CD4-positive, alpha-beta memory T cell (primary cell): Measurements from ENCODE around the gene EEF2K. TPM values are rescaled to one million over a fixed set of nuclear protein-coding genes. Genes with fewer than 3 reads are reported as not detected.
A peak's percentile ranks its signal among the peaks of the same experiment; 100 is the strongest.

Experiments used
- CTCF ChIA-PET: fragments of 350-600 bp; sonication (Branson Sonifier 250); formaldehyde crosslinking; loops from one replicate; lab custom pipeline; 2021; ENCODE audit warnings: inconsistent platforms; ENCODE audit not compliant: partially characterized antibody; lab: Charles Lee
- POLR2A ChIA-PET: fragments of 350-600 bp; sonication (Branson Sonifier 250); formaldehyde crosslinking; loops from one replicate; lab custom pipeline; 2021; ENCODE audit not compliant: partially characterized antibody; lab: Charles Lee
- DNase-seq, 5 donors: peaks; one replicate each; pipeline versions ENCODE4 v3.0.0 to v3.0.0-alpha.2; 2020 to 2022; ENCODE audit warnings: mixed read lengths in 1 of 5
- H3K27ac ChIP-seq: one replicate; pipeline ENCODE4 v1.7.0; 2013; ENCODE audit warnings: low read depth, low read length
- H3K27me3 ChIP-seq: 2 replicates; pipeline ENCODE4 v1.7.0; 2013; ENCODE audit warnings: mild to moderate bottlenecking, low read length, moderate library complexity; ENCODE audit not compliant: insufficient read depth
- H3K36me3 ChIP-seq: 2 replicates; pipeline ENCODE4 v1.7.0; 2013; ENCODE audit warnings: mild to moderate bottlenecking, low read length, moderate library complexity; ENCODE audit not compliant: insufficient read depth
- H3K4me1 ChIP-seq: 2 replicates; pipeline ENCODE4 v1.7.0; 2013; ENCODE audit warnings: mild to moderate bottlenecking, low read length, moderate library complexity; ENCODE audit not compliant: insufficient read depth
- H3K4me3 ChIP-seq, 2 donors: one replicate each; pipeline ENCODE4 v1.7.0; 2013; ENCODE audit warnings: low read length in 2 of 2, mild to moderate bottlenecking in 1 of 2
- H3K9me3 ChIP-seq, 2 donors: one replicate each; pipeline ENCODE4 v1.7.0; 2013; ENCODE audit warnings: low read length in 2 of 2, control low read depth in 1 of 2; ENCODE audit not compliant: control insufficient read depth in 1 of 2
- H3K27ac Mint-ChIP-seq, 7 donors: one replicate each; pipeline ENCODE4 v1.8.0; 2020 to 2021; ENCODE audit warnings: mixed read lengths in 7 of 7, mild to moderate bottlenecking in 6 of 7, inconsistent platforms in 3 of 7, moderate library complexity in 3 of 7
- H3K27me3 Mint-ChIP-seq, 2 donors: one replicate each; pipeline ENCODE4 v1.8.0; 2020 to 2021; ENCODE audit warnings: mixed read lengths in 2 of 2
- H3K36me3 Mint-ChIP-seq, 2 donors: one replicate each; pipeline ENCODE4 v1.8.0; 2020 to 2021; ENCODE audit warnings: mixed read lengths in 2 of 2, inconsistent platforms in 1 of 2, mild to moderate bottlenecking in 1 of 2
- H3K4me1 Mint-ChIP-seq, 4 donors: one replicate each; pipeline ENCODE4 v1.8.0; 2020 to 2021; ENCODE audit warnings: mixed read lengths in 4 of 4, mild to moderate bottlenecking in 1 of 4
- H3K4me3 Mint-ChIP-seq, 8 donors: one replicate each; pipeline ENCODE4 v1.8.0; 2020 to 2021; ENCODE audit warnings: mixed read lengths in 8 of 8, mild to moderate bottlenecking in 7 of 8, moderate library complexity in 6 of 8, inconsistent platforms in 3 of 8
- H3K9me3 Mint-ChIP-seq, 8 donors: one replicate each; pipeline ENCODE4 v1.8.0; 2020 to 2021; ENCODE audit warnings: mixed read lengths in 8 of 8, mild to moderate bottlenecking in 5 of 8, inconsistent platforms in 3 of 8, moderate library complexity in 1 of 8
- intact Hi-C: fragments of 100-400 bp; cut with micrococcal nuclease; formaldehyde crosslinking; loops from one replicate; pipeline ENCODE4 v1.15.1; 2023
- polyA plus RNA-seq, 2 donors: library from polyadenylated mRNA; unstranded; fragments of 300-500 nt; fragmentation: Illumina TruSeq; gene quantifications; one replicate each; pipeline ENCODE4 v1.2.3, GENCODE V29; 2021
- total RNA-seq, 2 experiments: library from RNA; stranded (reverse); gene quantifications; one replicate each; pipeline ENCODE4 v1.2.3, GENCODE V29; 2021

Gene EEF2K
- total RNA-seq: 10 to 100 TPM; 19.1 to 20.7 TPM
- polyA plus RNA-seq: 1 to 10 TPM in 1 of 2 donors, under 1 TPM in 1; 0.77 to 3.9 TPM

DNA sequence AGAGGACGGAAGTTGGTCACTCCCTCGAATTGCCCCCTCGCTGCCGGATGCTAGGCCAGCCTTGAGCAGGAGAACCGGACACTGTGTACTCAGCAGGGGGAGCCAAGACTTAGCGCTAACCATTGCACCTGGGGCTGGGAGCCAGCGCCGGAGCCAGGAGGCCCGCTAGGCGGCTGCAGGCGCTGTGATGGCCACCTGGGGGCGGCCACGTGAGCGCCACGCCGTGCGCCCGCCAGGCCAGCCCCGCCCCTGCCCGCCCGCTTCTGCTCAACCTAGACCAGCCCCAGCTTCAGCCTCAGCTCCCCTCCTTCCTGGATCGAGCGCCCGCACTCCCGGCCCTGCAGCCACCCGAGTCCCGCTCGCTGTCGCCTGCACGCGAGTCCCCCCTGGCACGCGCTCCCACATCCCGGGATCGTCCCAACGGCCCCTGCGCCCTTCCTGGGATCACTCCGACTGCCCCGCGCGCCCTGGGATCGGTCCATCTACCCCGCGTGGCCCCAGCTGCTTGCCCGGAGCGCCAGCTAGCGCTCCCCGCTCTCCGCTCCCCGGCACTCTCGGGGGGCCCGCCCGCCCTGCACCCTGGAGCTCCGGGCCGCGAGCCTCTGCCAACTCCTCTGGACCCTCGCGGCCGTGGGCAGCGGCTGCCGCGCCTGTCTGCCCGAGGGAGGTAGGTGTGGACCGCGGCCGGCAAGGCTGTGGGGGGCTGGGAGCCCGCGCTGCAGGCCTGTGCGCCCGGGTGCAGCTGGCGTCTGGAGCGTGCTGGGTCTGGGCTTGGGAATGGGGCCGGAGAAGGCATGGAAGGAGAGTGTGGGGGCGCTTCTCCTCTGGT is at the start of gene EEF2K:
Gene EEF2K (plus strand): TSS at position 266 of the 829 bp plus-strand sequence. CDS start 19,452 bp downstream, outside the sequence.
- DNase-seq: peak; percentile 64 to 80 (median 74)
- ChIA-PET CTCF (interaction anchor here (0.7 to 7.0 kb wide), 12 partner anchors 10 to 206 kb away, joined by 3 to 89 read pairs (median 3); partner anchors contain the start of gene POLR3E), POLR2A (interaction anchor here (0.6 to 8.1 kb wide), 10 partner anchors 10 to 197 kb away, joined by 3 to 106 read pairs (median 8); partner anchors contain the start of gene POLR3E)
- H3K9me3 ChIP-seq: no peaks in the 10 kb centered on the region
- Mint-ChIP-seq H3K4me1 (peaks cover 16 to 33% (median 25%) of the 10 kb centered on the region in 4 donors), H3K27me3 (no peaks in the 10 kb centered on the region), H3K27ac (peak within 1 kb of the TSS; percentile 81 to 95 (median 89)), H3K4me3 (peak within 1 kb of the TSS; percentile 91 to 97 (median 93)), H3K9me3 (peaks cover 0 to 4% (median 0%) of the 10 kb centered on the region in 8 donors), H3K36me3 (peaks cover 6 to 8% of the 10 kb centered on the region in 2 donors)
- intact Hi-C loops: loop anchor here (1.0 to 2.0 kb wide), 5 partner anchors 11 to 198 kb away; partner anchors contain the start of gene MOSMO
- peaks cover 14% of the 10 kb centered on the region for H3K4me1 ChIP-seq
- H3K4me3 ChIP-seq: peak within 1 kb of the TSS; percentile 76 to 78
- no peaks in the 10 kb centered on the region for H3K36me3 ChIP-seq
- no peaks in the 10 kb centered on the region for H3K27me3 ChIP-seq
- peak within 1 kb of the TSS; percentile 68 for H3K27ac ChIP-seq

DNA sequence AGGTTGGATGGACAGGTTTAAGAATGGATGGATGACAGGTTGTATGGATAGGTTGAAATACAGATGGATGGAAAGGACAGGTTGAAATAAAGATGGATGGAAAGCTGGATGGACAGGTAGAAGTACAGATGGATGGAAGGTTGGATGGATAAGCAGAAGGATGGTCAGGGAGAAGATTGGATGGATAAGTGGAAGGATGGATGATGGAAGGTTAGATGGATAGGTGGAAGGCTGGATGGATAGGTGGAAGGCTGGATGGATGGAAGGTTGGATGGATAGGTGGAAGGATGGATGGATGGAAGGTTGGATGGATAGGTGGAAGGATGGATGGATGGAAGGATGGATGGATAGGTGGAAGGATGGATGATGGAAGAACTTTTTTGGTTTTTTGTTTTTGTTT is 44.7 kb upstream of the EEF2K start:
- peaks cover 8% of the 10 kb centered on the region for H3K4me1 ChIP-seq
- Mint-ChIP-seq H3K36me3 (no peaks in the 10 kb centered on the region), H3K27me3 (peaks cover 7 to 9% of the 10 kb centered on the region in 2 donors), H3K27ac (no peak overlapping the region), H3K4me1 (peaks cover 4 to 11% (median 8%) of the 10 kb centered on the region in 4 donors), H3K4me3 (peak overlapping the region in 7 of 8 donors; percentile 20 to 65 (median 55)), H3K9me3 (peaks cover 0 to 4% (median 0%) of the 10 kb centered on the region in 8 donors)
- POLR2A ChIA-PET: no interaction called here
- H3K9me3 ChIP-seq: no peaks in the 10 kb centered on the region
- peaks cover 4% of the 10 kb centered on the region for H3K27me3 ChIP-seq
- H3K36me3 ChIP-seq: no peaks in the 10 kb centered on the region
- H3K27ac ChIP-seq: no peak overlapping the region
- CTCF ChIA-PET: no interaction called here
- DNase-seq: no peak
- intact Hi-C loops: no loop called here
- no peak overlapping the region for H3K4me3 ChIP-seq

DNA sequence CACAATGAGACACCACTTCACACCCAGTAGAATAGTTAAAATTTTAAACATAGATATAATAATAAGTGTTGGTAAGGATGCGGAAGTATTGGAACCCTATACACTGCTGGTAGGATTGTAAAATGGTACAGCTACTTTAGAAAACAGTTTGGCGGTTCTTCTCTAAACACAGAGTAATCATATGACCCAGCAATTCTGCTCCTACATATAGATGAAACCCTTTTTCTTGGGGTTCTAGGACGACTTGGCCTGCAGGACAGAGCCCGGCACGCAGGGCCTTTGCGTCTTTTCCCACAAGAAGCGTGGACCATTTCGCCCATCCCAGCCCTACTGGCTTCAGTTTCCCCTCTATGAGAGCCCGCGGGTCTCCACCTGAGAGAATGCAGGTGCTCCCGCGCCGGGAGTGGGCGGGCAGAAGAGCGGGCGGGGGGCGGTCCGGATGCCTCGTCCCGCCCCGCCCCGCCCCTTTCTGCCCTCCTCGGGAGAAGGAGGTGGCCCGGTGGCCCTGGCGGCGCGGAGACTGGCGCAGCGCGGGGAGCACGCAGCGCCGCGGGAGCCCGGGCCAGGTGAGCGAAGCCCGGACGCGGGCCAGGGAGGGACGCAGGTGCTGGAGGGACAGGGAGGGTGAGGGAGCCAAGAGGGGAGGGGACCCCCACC is 44.0 kb upstream of the EEF2K start, which contains the start of gene SDR42E2:
Gene SDR42E2 (plus strand): TSS at position 508 of the 657 bp plus-strand sequence. CDS start 3,077 bp downstream, outside the sequence.
- Histone ChIP-seq H3K27ac (no peak within 1 kb of the TSS), H3K27me3 (peaks cover 4% of the 10 kb centered on the region), H3K9me3 (no peaks in the 10 kb centered on the region), H3K4me1 (peaks cover 8% of the 10 kb centered on the region), H3K36me3 (no peaks in the 10 kb centered on the region), H3K4me3 (peak within 1 kb of the TSS in 1 of 2 donors; percentile 22)
- no peak within 1 kb of the TSS for H3K27ac Mint-ChIP-seq
- no peaks in the 10 kb centered on the region for H3K36me3 Mint-ChIP-seq
- H3K4me1 Mint-ChIP-seq: peaks cover 4 to 11% (median 8%) of the 10 kb centered on the region in 4 donors
- intact Hi-C loops: no loop called here
- H3K4me3 Mint-ChIP-seq: peak within 1 kb of the TSS; percentile 29 to 66 (median 58)
- DNase-seq: peak; percentile 29 to 48 (median 37)
- ChIA-PET POLR2A (no interaction called here), CTCF (no interaction called here)
- peaks cover 0 to 4% (median 0%) of the 10 kb centered on the region in 8 donors for H3K9me3 Mint-ChIP-seq
- peaks cover 7 to 9% of the 10 kb centered on the region in 2 donors for H3K27me3 Mint-ChIP-seq

DNA sequence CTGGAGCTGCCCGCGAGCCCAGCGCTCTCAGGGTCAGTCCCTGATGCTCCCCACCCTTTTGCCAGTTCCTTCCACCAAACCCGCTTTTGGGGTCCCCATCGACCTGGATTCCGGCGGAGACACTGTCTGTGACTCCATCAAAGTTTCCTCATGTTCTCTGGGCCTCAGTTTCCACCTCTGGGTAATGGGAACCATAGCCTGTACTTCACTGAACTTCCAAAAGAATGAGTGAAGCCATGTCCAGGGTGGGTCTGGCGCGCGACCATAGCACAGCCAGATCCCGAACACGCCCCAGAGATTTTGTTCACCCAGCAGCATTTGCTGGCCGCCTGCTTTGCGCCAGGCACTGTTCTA is 43.4 kb upstream of the EEF2K start:
- Mint-ChIP-seq H3K27me3 (peaks cover 7 to 9% of the 10 kb centered on the region in 2 donors), H3K36me3 (no peaks in the 10 kb centered on the region), H3K4me1 (peaks cover 4 to 11% (median 8%) of the 10 kb centered on the region in 4 donors), H3K9me3 (peaks cover 0 to 4% (median 0%) of the 10 kb centered on the region in 8 donors), H3K27ac (no peak overlapping the region), H3K4me3 (peak overlapping the region in 4 of 8 donors; percentile 20 to 66 (median 44))
- CTCF ChIA-PET: no interaction called here
- DNase-seq: no peak
- no peak overlapping the region for H3K27ac ChIP-seq
- peaks cover 4% of the 10 kb centered on the region for H3K27me3 ChIP-seq
- intact Hi-C loops: no loop called here
- no peaks in the 10 kb centered on the region for H3K36me3 ChIP-seq
- POLR2A ChIA-PET: no interaction called here
- peak overlapping the region in 1 of 2 donors; percentile 22 for H3K4me3 ChIP-seq
- peaks cover 8% of the 10 kb centered on the region for H3K4me1 ChIP-seq
- no peaks in the 10 kb centered on the region for H3K9me3 ChIP-seq

DNA sequence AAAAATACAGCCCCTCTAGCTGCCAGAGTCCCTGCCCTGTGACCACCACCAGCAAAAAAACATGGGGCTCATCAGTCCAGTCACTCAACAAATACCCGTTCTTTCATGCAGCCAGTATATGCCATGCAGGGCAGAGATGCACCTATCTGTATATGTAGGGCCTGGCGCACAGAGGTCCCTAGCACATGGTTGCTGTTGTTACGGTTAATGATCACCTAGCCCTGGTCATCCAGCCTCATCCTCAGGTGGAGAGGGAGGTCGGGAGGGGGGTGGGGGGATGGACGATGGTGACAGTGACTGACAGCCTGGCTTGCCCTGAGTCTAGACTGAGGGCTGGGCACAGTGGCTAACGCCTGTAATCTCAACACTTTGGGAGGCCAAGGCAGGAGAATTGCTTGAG is 42.3 kb upstream of the EEF2K start:
- no peak overlapping the region for H3K27ac ChIP-seq
- no peak for DNase-seq
- peaks cover 8% of the 10 kb centered on the region for H3K4me1 ChIP-seq
- H3K9me3 ChIP-seq: no peaks in the 10 kb centered on the region
- Mint-ChIP-seq H3K36me3 (no peaks in the 10 kb centered on the region), H3K4me1 (peaks cover 4 to 11% (median 8%) of the 10 kb centered on the region in 4 donors), H3K9me3 (peaks cover 0 to 4% (median 0%) of the 10 kb centered on the region in 8 donors), H3K4me3 (no peak overlapping the region), H3K27me3 (peaks cover 6 to 8% of the 10 kb centered on the region in 2 donors), H3K27ac (no peak overlapping the region)
- CTCF ChIA-PET: no interaction called here
- intact Hi-C loops: no loop called here
- H3K4me3 ChIP-seq: no peak overlapping the region
- H3K27me3 ChIP-seq: peaks cover 4% of the 10 kb centered on the region
- H3K36me3 ChIP-seq: no peaks in the 10 kb centered on the region
- POLR2A ChIA-PET: no interaction called here

DNA sequence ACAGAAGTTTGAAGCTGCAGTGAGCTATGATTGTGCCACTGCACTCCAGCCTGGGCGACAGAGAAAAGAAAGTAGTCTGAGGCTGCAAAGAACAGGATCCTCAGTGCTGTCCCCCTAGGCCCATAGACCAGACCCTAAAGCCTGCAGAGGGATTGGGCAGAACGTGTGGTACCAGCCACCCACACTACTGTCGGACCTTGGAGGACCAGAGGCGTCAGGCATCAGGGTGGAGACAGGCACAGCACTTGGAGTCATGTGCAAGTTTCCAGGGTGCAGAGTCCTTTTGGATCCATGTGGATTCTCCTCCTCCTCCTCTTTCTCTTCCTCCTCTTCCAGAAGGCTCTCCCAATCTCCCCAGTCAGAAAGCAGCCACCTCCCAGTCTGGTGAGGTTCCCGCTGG is 41.6 kb upstream of the EEF2K start:
- Histone ChIP-seq H3K36me3 (no peaks in the 10 kb centered on the region), H3K27ac (no peak overlapping the region), H3K9me3 (no peaks in the 10 kb centered on the region), H3K4me3 (no peak overlapping the region), H3K27me3 (peaks cover 4% of the 10 kb centered on the region), H3K4me1 (peaks cover 8% of the 10 kb centered on the region)
- no peak for DNase-seq
- Mint-ChIP-seq H3K27me3 (peaks cover 5 to 7% of the 10 kb centered on the region in 2 donors), H3K9me3 (peaks cover 0 to 4% (median 0%) of the 10 kb centered on the region in 8 donors), H3K4me1 (peaks cover 4 to 11% (median 8%) of the 10 kb centered on the region in 4 donors), H3K4me3 (no peak overlapping the region), H3K27ac (no peak overlapping the region), H3K36me3 (no peaks in the 10 kb centered on the region)
- intact Hi-C loops: no loop called here
- POLR2A ChIA-PET: no interaction called here
- CTCF ChIA-PET: no interaction called here
